Effector memory CD4-positive, alpha-beta T cell (primary cell): ENCODE measurements around the gene VARS2.
A peak's percentile ranks its signal among the peaks of the same experiment; 100 is the strongest.

Source experiments
- DNase-seq, 3 donors: peaks; one replicate each; pipeline ENCODE4 v3.0.0-alpha.2; 2020
- H3K27ac ChIP-seq: 2 replicates; pipeline ENCODE4 v1.7.0; 2013; ENCODE audit warnings: mild to moderate bottlenecking, low read length, moderate library complexity; ENCODE audit not compliant: insufficient read depth, poor library complexity, severe bottlenecking
- H3K27me3 ChIP-seq: replicated peaks from 2 replicates; pipeline ENCODE4 v1.7.0; 2013; ENCODE audit warnings: mild to moderate bottlenecking, low read length; ENCODE audit not compliant: insufficient read depth, control insufficient read depth, poor library complexity, severe bottlenecking
- H3K36me3 ChIP-seq: 2 replicates; pipeline ENCODE4 v1.7.0; 2013; ENCODE audit warnings: mild to moderate bottlenecking, low read length, moderate library complexity; ENCODE audit not compliant: control insufficient read depth, insufficient read depth
- H3K4me1 ChIP-seq: 2 replicates; pipeline ENCODE4 v1.7.0; 2013; ENCODE audit warnings: low read length, mild to moderate bottlenecking; ENCODE audit not compliant: control insufficient read depth, insufficient read depth, poor library complexity, severe bottlenecking
- H3K4me3 ChIP-seq: 2 replicates; pipeline ENCODE4 v1.7.0; 2013; ENCODE audit warnings: low read length, low read depth, mild to moderate bottlenecking; ENCODE audit not compliant: insufficient read depth, poor library complexity, severe bottlenecking
- H3K9me3 ChIP-seq: 2 replicates; pipeline ENCODE4 v1.7.0; 2013; ENCODE audit warnings: mild to moderate bottlenecking, low read length, moderate library complexity; ENCODE audit not compliant: control insufficient read depth

Gene VARS2

GRCh38 chr6:30884521-30885480, 29.2 kb upstream of the VARS2 start:
- no peaks in the 10 kb centered on the region for H3K9me3 ChIP-seq
- H3K4me3 ChIP-seq: peak overlapping the region; percentile 67
- no peaks in the 10 kb centered on the region for H3K36me3 ChIP-seq
- no peak overlapping the region for H3K27ac ChIP-seq
- no peak for DNase-seq
- peaks cover 28% of the 10 kb centered on the region for H3K4me1 ChIP-seq
- no peaks in the 10 kb centered on the region for H3K27me3 ChIP-seq

GRCh38 chr6:30885481-30885998, 28.5 kb upstream of the VARS2 start:
- no peak overlapping the region for H3K4me3 ChIP-seq
- H3K4me1 ChIP-seq: peaks cover 28% of the 10 kb centered on the region
- H3K9me3 ChIP-seq: no peaks in the 10 kb centered on the region
- H3K36me3 ChIP-seq: no peaks in the 10 kb centered on the region
- no peak overlapping the region for H3K27ac ChIP-seq
- H3K27me3 ChIP-seq: no peaks in the 10 kb centered on the region
- no peak for DNase-seq

DNA sequence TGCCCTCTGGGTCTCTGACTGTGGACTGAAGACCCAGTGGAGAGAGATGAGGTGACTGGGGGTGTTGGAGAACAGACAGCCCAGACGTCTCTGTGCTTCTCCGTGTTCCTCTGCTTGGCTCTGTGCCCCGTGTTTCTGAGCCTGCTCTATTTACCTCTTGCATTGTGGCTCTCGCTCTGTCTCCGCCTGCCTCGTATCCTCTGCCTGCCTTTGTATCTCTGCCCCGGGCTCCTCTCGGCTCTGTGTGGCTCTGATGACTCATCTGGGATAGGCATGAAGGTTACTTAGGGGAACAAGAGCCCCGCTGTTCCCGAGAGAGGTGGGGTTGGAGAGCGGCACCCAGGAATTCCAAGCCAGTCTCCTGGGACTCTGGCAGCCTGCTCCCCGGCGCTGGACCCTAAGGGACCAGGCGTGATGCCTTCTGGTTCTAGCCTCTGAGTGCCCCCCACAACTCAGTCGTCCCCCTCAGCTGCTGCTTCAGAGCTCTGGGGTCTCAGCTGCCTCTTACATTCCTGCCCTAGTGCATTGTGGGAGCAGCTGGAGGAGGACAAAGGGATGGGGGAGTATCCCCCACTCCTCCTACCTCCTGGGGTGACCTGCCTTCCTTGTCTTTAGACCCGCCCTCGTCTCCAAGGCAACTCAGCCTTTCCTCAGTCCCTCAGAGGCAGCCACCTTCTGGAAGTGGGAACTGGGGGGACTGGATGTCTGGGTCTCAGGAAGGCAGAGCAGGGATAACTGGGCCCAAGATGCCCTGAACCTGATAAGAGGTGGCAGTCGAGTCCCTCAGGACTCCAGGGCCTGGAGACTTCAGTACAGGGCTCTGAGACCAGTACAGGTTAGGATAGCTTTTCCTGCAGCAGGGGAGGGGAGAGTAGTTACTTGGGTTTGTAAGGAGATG, 27.8 kb upstream of the VARS2 start:
- no peak for DNase-seq
- H3K4me3 ChIP-seq: no peak overlapping the region

DNA sequence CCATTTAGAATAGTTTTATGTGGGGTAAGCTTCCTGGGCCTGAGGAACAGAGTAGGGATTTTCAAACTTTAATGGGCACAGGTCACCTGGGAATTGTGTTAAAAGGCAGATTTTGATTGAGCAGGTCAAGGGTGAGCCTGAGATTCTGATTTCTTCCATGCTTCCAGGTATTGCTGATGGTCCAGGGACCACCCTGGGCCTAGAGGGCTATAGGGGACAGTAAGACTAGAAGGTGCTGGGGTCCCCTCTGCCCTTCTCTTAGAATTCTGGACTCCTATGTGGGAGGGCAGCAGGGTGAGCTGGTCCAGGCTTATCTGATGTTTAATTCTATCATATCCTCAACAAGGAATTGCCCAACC, 27.2 kb upstream of the VARS2 start:
- no peak overlapping the region for H3K4me3 ChIP-seq
- H3K27me3 ChIP-seq: no peaks in the 10 kb centered on the region
- no peaks in the 10 kb centered on the region for H3K36me3 ChIP-seq
- peaks cover 28% of the 10 kb centered on the region for H3K4me1 ChIP-seq
- no peak overlapping the region for H3K27ac ChIP-seq
- H3K9me3 ChIP-seq: no peaks in the 10 kb centered on the region
- no peak for DNase-seq

More for the DNA sequence above, 27.8 kb upstream of the VARS2 start:
- H3K27ac ChIP-seq: no peak overlapping the region
- H3K27me3 ChIP-seq: no peaks in the 10 kb centered on the region
- H3K9me3 ChIP-seq: no peaks in the 10 kb centered on the region
- H3K36me3 ChIP-seq: no peaks in the 10 kb centered on the region
- peaks cover 28% of the 10 kb centered on the region for H3K4me1 ChIP-seq

GRCh38 chr6:30887901-30888815, 25.9 kb upstream of the VARS2 start:
- H3K9me3 ChIP-seq: no peaks in the 10 kb centered on the region
- no peaks in the 10 kb centered on the region for H3K36me3 ChIP-seq
- DNase-seq: no peak
- no peak overlapping the region for H3K27ac ChIP-seq
- no peak overlapping the region for H3K4me3 ChIP-seq
- peaks cover 28% of the 10 kb centered on the region for H3K4me1 ChIP-seq
- no peaks in the 10 kb centered on the region for H3K27me3 ChIP-seq

GRCh38 chr6:30888816-30889495, 25.1 kb upstream of the VARS2 start:
- Histone ChIP-seq H3K4me3 (no peak overlapping the region), H3K9me3 (no peaks in the 10 kb centered on the region), H3K4me1 (peaks cover 22% of the 10 kb centered on the region), H3K27me3 (no peaks in the 10 kb centered on the region), H3K36me3 (no peaks in the 10 kb centered on the region), H3K27ac (no peak overlapping the region)
- no peak for DNase-seq

GRCh38 chr6:30889496-30889885, 24.5 kb upstream of the VARS2 start:
- peaks cover 20% of the 10 kb centered on the region for H3K4me1 ChIP-seq
- H3K9me3 ChIP-seq: no peaks in the 10 kb centered on the region
- no peaks in the 10 kb centered on the region for H3K27me3 ChIP-seq
- DNase-seq: no peak
- no peak overlapping the region for H3K27ac ChIP-seq
- no peaks in the 10 kb centered on the region for H3K36me3 ChIP-seq
- no peak overlapping the region for H3K4me3 ChIP-seq

DNA sequence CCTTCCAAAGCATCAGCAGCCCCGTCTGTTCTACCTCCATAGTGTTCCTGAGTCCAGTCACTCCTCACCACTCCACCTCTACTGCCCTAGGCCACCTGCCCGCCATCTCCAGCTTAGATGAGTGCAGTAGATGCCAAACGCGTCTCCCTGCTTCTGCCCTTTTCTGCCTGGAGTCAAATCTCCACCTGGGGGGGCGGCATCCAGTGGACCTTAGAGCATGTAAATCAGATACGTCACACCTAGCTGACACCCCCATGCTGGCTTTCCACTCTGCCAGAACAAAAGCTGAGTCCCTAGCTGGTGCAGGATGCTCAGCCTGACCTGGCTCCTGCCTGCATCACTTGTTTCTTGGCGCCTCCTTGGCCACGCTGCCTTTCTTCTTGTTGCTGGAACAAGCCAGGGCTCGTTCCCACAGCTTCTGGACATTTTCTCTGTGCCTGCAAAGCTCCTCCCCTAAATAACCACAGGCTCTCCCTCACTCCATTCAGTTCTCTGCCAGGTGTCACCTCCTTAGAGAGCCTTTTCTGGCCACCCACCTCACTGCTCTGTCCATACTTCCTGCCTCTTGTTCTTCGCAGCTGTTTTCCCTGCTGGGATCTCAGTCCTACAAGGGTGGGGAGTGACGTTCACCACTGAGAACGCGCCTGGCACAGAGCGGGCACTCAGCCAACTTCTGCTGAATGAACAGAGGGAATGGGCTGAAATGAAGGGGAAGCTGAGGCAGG, 24.0 kb upstream of the VARS2 start:
- H3K4me3 ChIP-seq: no peak overlapping the region
- H3K27me3 ChIP-seq: no peaks in the 10 kb centered on the region
- H3K27ac ChIP-seq: no peak overlapping the region
- no peak for DNase-seq
- H3K4me1 ChIP-seq: peaks cover 14% of the 10 kb centered on the region
- no peaks in the 10 kb centered on the region for H3K9me3 ChIP-seq
- H3K36me3 ChIP-seq: no peaks in the 10 kb centered on the region
